ENCODE measurements around the gene FARS2. TPM values are rescaled to one million over a fixed set of nuclear protein-coding genes. Genes with fewer than 3 reads are reported as not detected.

The FARS2 gene
- total and polyA plus RNA-seq, 9 of the 15 experiments (the other 6 are each of a cell fraction or from before 2014, with no cell fraction given): 16.5 to 62.2 (median 27.0) TPM

GRCh38 chr6:5671601-5672559 lies 410.6 kb downstream of the FARS2 start:
- H3K9ac ChIP-seq (ENCODE audit: insufficient read depth in 1 of 2, low read depth in 2 of 2, low read length in 2 of 2): no peak overlapping the region
- H2AFZ ChIP-seq (ENCODE audit: low read depth, low read length): peak overlapping the region; percentile 11; the same call in 1 of the 2 replicates
- no peaks in the 10 kb centered on the region for H3K9me3 ChIP-seq (replicated peaks; ENCODE audit: control insufficient read depth, insufficient read depth, low read depth, low read length)
- DNase-seq (ENCODE audit: extremely low read depth in 1 of 4, low spot score in 3 of 4) (peak in 1 of 4 experiments; percentile 16), FAIRE-seq (no peak), ATAC-seq (peak; percentile 39; the same call in 2 of the 3 replicates)
- no peaks in the 10 kb centered on the region for H3K9me1 ChIP-seq (ENCODE audit: control insufficient read depth, insufficient read depth, low read length)
- H3K36me3 ChIP-seq (ENCODE audit: control insufficient read depth, insufficient read depth, low read length): no peaks in the 10 kb centered on the region
- H3K4me3 ChIP-seq: no peak overlapping the region
- in situ Hi-C loops (cut with MboI): no loop called here
- H3K27me3 ChIP-seq (ENCODE audit: control insufficient read depth in 2 of 2, insufficient read depth in 2 of 2, low read length in 2 of 2): no peaks in the 10 kb centered on the region
- BruUV-seq (replicated peaks): no TSS peak
- peak; percentile 38; the same call in 1 of the 2 replicates for TF ChIP-seq GABPA (tag; conservative IDR thresholded peaks at IDR 0.05; ENCODE audit: low read depth)
- no peak for TF ChIP-seq ZNF76 (CRISPR knock-in tag; IDR thresholded peaks at IDR 0.05; ENCODE audit: borderline replicate concordance)
- peak in 1 of 3 experiments; percentile 23; a peak in 1 of 6 replicates for TF ChIP-seq CTCF (IDR thresholded peaks at IDR 0.05 in 2 of 3, conservative IDR thresholded peaks at IDR 0.05 in 1 of 3; ENCODE audit: insufficient read depth in 2 of 3, low read depth in 1 of 3, low read length in 3 of 3)
- TF ChIP-seq U2AF1 (optimal IDR thresholded peaks at IDR 0.05; ENCODE audit: low read depth, low read length): no peak
- H3K79me2 ChIP-seq (ENCODE audit: control insufficient read depth, insufficient read depth, low read length): no peaks in the 10 kb centered on the region
- WGBS (ENCODE audit: insufficient coverage, low coverage, missing lambda C conversion rate): 80% methylated on average over 18 of the region's 22 CpGs
- no peak overlapping the region for H3K4me2 ChIP-seq (ENCODE audit: insufficient read depth, low read length)
- peaks cover 0 to 17% of the 10 kb centered on the region in 2 experiments; a peak in 4 of 5 replicates for H3K4me1 ChIP-seq (replicated peaks in 1 of 2; ENCODE audit: control insufficient read depth in 2 of 2, insufficient read depth in 2 of 2, low read length in 2 of 2)
- intact Hi-C loops (cut with micrococcal nuclease): loop anchor here (5.0 kb wide), 1 partner anchor 200 kb away; no protein-coding TSS in a partner anchor
- POLR2A ChIA-PET: interaction anchor here (0.6 to 1.2 kb wide), 6 partner anchors 8 to 1391 kb away, joined by 3 to 5 read pairs (median 3); no protein-coding TSS in a partner anchor
- H3K27ac ChIP-seq (ENCODE audit: extremely low read depth, low read depth, low read length): peak overlapping the region; percentile 40; the same call in 1 of the 3 replicates
- CTCF ChIA-PET (ENCODE audit: low intra/inter-chr PET ratio): no interaction called here
- H4K20me1 ChIP-seq (replicated peaks; ENCODE audit: control insufficient read depth, insufficient read depth, low read length): no peaks in the 10 kb centered on the region
